ENCODE data around the gene RASGRF1. TPM values are rescaled to one million over a fixed set of nuclear protein-coding genes. Genes with fewer than 3 reads are reported as not detected.
A peak's percentile ranks its signal among the peaks of the same experiment; 100 is the strongest.

Gene RASGRF1
- total RNA-seq, 3 donors from 2014 or later, result 0.15 to 0.16 TPM; not detected in 1

- no peaks in the 10 kb centered on the region for H3K36me3 ChIP-seq
- no peak overlapping the region for H3K27ac ChIP-seq
- H3K4me1 ChIP-seq, result no peaks in the 10 kb centered on the region
- no peaks in the 10 kb centered on the region for H3K9me3 ChIP-seq
- DNase-seq (ENCODE audit: low spot score in 2 of 2), result no peak
- peaks cover 0 to 26% of the 10 kb centered on the region in 2 donors for H3K27me3 ChIP-seq
- intact Hi-C loops (cut with DNase I; ENCODE audit: low total_unique reads), result no loop called here
- TF ChIP-seq CTCF (IDR thresholded peaks at IDR 0.05), result no peak
- no peak overlapping the region for H3K4me3 ChIP-seq
Observed at GRCh38 chr15:79099692-79100091, 9.1 kb upstream of the RASGRF1 start.

GRCh38 chr15:79094611-79095021, 4.0 kb upstream of the RASGRF1 start:
- Histone ChIP-seq H3K9me3 (no peaks in the 10 kb centered on the region), H3K4me3 (no peak overlapping the region), H3K27me3 (peaks cover 0 to 48% of the 10 kb centered on the region in 2 donors), H3K4me1 (peaks cover 0 to 12% of the 10 kb centered on the region in 2 donors), H3K27ac (no peak overlapping the region), H3K36me3 (no peaks in the 10 kb centered on the region)
- no peak for DNase-seq (ENCODE audit: low spot score in 2 of 2)
- TF ChIP-seq POLR2AphosphoS5 (IDR thresholded peaks at IDR 0.05) (no peak), CTCF (IDR thresholded peaks at IDR 0.05) (no peak), POLR2A (IDR thresholded peaks at IDR 0.05) (no peak)
- intact Hi-C loops (cut with DNase I; ENCODE audit: low total_unique reads), result no loop called here

GRCh38 chr15:79093352-79093935, 2.9 kb upstream of the RASGRF1 start:
- H3K36me3 ChIP-seq, result no peaks in the 10 kb centered on the region
- no peak overlapping the region for H3K4me3 ChIP-seq
- H3K4me1 ChIP-seq, result peaks cover 0 to 16% of the 10 kb centered on the region in 2 donors
- no peak for TF ChIP-seq POLR2AphosphoS5 (IDR thresholded peaks at IDR 0.05)
- TF ChIP-seq CTCF (IDR thresholded peaks at IDR 0.05), result no peak
- no peak for TF ChIP-seq POLR2A (IDR thresholded peaks at IDR 0.05)
- intact Hi-C loops (cut with DNase I; ENCODE audit: low total_unique reads), result no loop called here
- peaks cover 4 to 55% of the 10 kb centered on the region in 2 donors for H3K27me3 ChIP-seq
- no peak for DNase-seq (ENCODE audit: low spot score in 2 of 2)
- no peaks in the 10 kb centered on the region for H3K9me3 ChIP-seq
- no peak overlapping the region for H3K27ac ChIP-seq

- Histone ChIP-seq H3K9me3 (no peaks in the 10 kb centered on the region), H3K36me3 (no peaks in the 10 kb centered on the region), H3K4me3 (no peak overlapping the region), H3K27ac (no peak overlapping the region), H3K27me3 (peaks cover 4 to 63% of the 10 kb centered on the region in 2 donors), H3K4me1 (peaks cover 0 to 16% of the 10 kb centered on the region in 2 donors)
- intact Hi-C loops (cut with DNase I; ENCODE audit: low total_unique reads), result no loop called here
- no peak for DNase-seq (ENCODE audit: low spot score in 2 of 2)
- TF ChIP-seq POLR2AphosphoS5 (IDR thresholded peaks at IDR 0.05) (no peak), POLR2A (IDR thresholded peaks at IDR 0.05) (no peak), CTCF (IDR thresholded peaks at IDR 0.05) (no peak)
Observed at GRCh38 chr15:79092382-79092781, 1.8 kb upstream of the RASGRF1 start.

- TF ChIP-seq POLR2A (IDR thresholded peaks at IDR 0.05) (no peak), POLR2AphosphoS5 (IDR thresholded peaks at IDR 0.05) (no peak), CTCF (IDR thresholded peaks at IDR 0.05) (no peak)
- Histone ChIP-seq H3K27ac (no peak overlapping the region), H3K27me3 (peaks cover 4 to 73% of the 10 kb centered on the region in 2 donors), H3K36me3 (no peaks in the 10 kb centered on the region), H3K9me3 (no peaks in the 10 kb centered on the region), H3K4me1 (peaks cover 0 to 16% of the 10 kb centered on the region in 2 donors), H3K4me3 (peak overlapping the region; percentile 4 to 60 (median 24))
- intact Hi-C loops (cut with DNase I; ENCODE audit: low total_unique reads), result no loop called here
- DNase-seq (ENCODE audit: low spot score in 2 of 2), result no peak
Observed at GRCh38 chr15:79091204-79091867, 756 bp upstream of the RASGRF1 start.

Measured in breast epithelium (tissue), 4 donors.